GM12878 (cell line): ENCODE results near the gene WDR76. TPM values are rescaled to one million over a fixed set of nuclear protein-coding genes. Genes with fewer than 3 reads are reported as not detected.

ENCODE experiments used
- ATAC-seq: fragments of 200-7000 bp; cut with Tn5 transposase; 3 replicates; pipeline ENCODE4 v1.9.1; 2020; ENCODE audit warnings: mild to moderate bottlenecking, moderate library complexity
- BruUV-seq: library from RNA; stranded (reverse); fragments of 400-500 nt; replicated peaks from 2 replicates; lab custom pipeline; 2021; lab: Mats Ljungman, UMichigan
- CTCF ChIA-PET: fragments of 300-600 bp; sonication (Branson Sonifier 250); formaldehyde crosslinking; extraction: SDS; loops from one replicate; lab custom pipeline; 2021; ENCODE audit warnings: inconsistent platforms; lab: Yijun Ruan, JAX
- POLR2A ChIA-PET: fragments of 350-600 bp; formaldehyde crosslinking; extraction: SDS; loops from one replicate; lab custom pipeline; 2021; ENCODE audit warnings: inconsistent platforms; lab: Charles Lee
- RAD21 ChIA-PET: fragments of 300-600 bp; sonication (Branson Sonifier 250); formaldehyde crosslinking; loops from one replicate; lab custom pipeline; 2023; ENCODE audit warnings: antibody characterized with exemption; ENCODE audit not compliant: unreplicated experiment; lab: Charles Lee
- SMC1A ChIA-PET: fragments of 300-600 bp; sonication (Branson Sonifier 250); formaldehyde crosslinking; loops from one replicate; lab custom pipeline; 2023; ENCODE audit not compliant: unreplicated experiment, uncharacterized antibody; lab: Charles Lee
- DNase-seq: peaks from one replicate; pipeline ENCODE4 v3.0.0-alpha.2; 2011; ENCODE audit warnings: low read depth, low spot score
- FAIRE-seq: peaks from 3 replicates; lab custom pipeline; 2011; peaks lifted over from hg19 to GRCh38; lab: Jason Lieb, UNC
- H2AFZ ChIP-seq: 2 replicates; pipeline ENCODE4 v1.6.0; 2011; ENCODE audit warnings: low read depth, low read length, control low read depth; ENCODE audit not compliant: control insufficient read depth
- H3K27ac ChIP-seq: 2 replicates; pipeline ENCODE4 v1.5.1; 2011; ENCODE audit warnings: control low read depth; ENCODE audit not compliant: control insufficient read depth, insufficient read depth
- H3K27me3 ChIP-seq, 2 experiments: replicated peaks in 1 of 2; 2 replicates each; pipeline versions ENCODE4 v1.6.0 to v1.6.1; 2011; ENCODE audit warnings: low read length in 1 of 2; ENCODE audit not compliant: control insufficient read depth in 2 of 2, insufficient read depth in 2 of 2
- H3K36me3 ChIP-seq, 2 experiments: 2 replicates each; pipeline ENCODE4 v1.5.1; 2011; ENCODE audit warnings: low read length in 1 of 2; ENCODE audit not compliant: control insufficient read depth in 2 of 2, insufficient read depth in 2 of 2
- H3K4me1 ChIP-seq: 2 replicates; pipeline ENCODE4 v1.6.1; 2011; ENCODE audit warnings: mild to moderate bottlenecking, low read length, moderate library complexity, mixed read lengths; ENCODE audit not compliant: control insufficient read depth, insufficient read depth
- H3K4me2 ChIP-seq: 2 replicates; pipeline ENCODE4 v1.6.0; 2011; ENCODE audit warnings: control low read depth; ENCODE audit not compliant: control insufficient read depth, insufficient read depth
- H3K4me3 ChIP-seq: fragments of 200-600 bp; sonication (generic); 2 replicates; pipeline ENCODE4 v1.5.1; 2016
- H3K79me2 ChIP-seq: 2 replicates; pipeline ENCODE4 v1.6.0; 2011; ENCODE audit warnings: low read length; ENCODE audit not compliant: control insufficient read depth, insufficient read depth
- H3K9ac ChIP-seq: 2 replicates; pipeline ENCODE4 v1.8.0; 2011; ENCODE audit warnings: low read length, control low read depth, mixed read lengths; ENCODE audit not compliant: control insufficient read depth, insufficient read depth
- H3K9me3 ChIP-seq: replicated peaks from 3 replicates; pipeline ENCODE4 v1.5.1; 2011; ENCODE audit warnings: mild to moderate bottlenecking, low read length; ENCODE audit not compliant: control insufficient read depth, insufficient read depth
- H4K20me1 ChIP-seq: 2 replicates; pipeline ENCODE4 v1.6.0; 2011; ENCODE audit not compliant: control insufficient read depth, insufficient read depth
- BCL11A ChIP-seq: IDR thresholded peaks from 2 replicates; pipeline ENCODE4 v1.6.1; 2011; ENCODE audit warnings: low read depth, low read length
- IRF4 ChIP-seq: IDR thresholded peaks from 2 replicates; pipeline ENCODE4 v1.6.1; 2011; ENCODE audit warnings: low read depth, low read length
- NRF1 ChIP-seq: conservative IDR thresholded peaks from 2 replicates; pipeline ENCODE4 v1.6.1; 2011; ENCODE audit warnings: mild to moderate bottlenecking, low read depth, low read length, improper control_type of control experiment
- SIX5 ChIP-seq: IDR thresholded peaks from 2 replicates; pipeline ENCODE4 v1.6.1; 2011; ENCODE audit warnings: mild to moderate bottlenecking, low read depth, low read length, moderate library complexity; ENCODE audit not compliant: severe bottlenecking
- SMAD1 ChIP-seq: fragments of 450-650 bp; IDR thresholded peaks from 2 replicates; pipeline ENCODE4 v1.6.1; 2018; ENCODE audit warnings: mild to moderate bottlenecking, low read depth; ENCODE audit not compliant: partially characterized antibody
- TARDBP ChIP-seq: IDR thresholded peaks from 2 replicates; pipeline ENCODE4 v1.6.1; 2016; ENCODE audit warnings: borderline replicate concordance
- TBL1XR1 ChIP-seq: IDR thresholded peaks from 2 replicates; pipeline ENCODE4 v1.6.1; 2012; ENCODE audit warnings: low read depth, low read length, improper control_type of control experiment
- WGBS: methylation state at CpG from one replicate; pipeline ENCODE4 v1.1.6; 2016; ENCODE audit warnings: low lambda C conversion rate; ENCODE audit not compliant: insufficient replicate concordance, insufficient coverage; ENCODE audit errors: missing lambda C conversion rate; 5-methylcytosine and 5-hydroxymethylcytosine counted together
- in situ Hi-C: fragments of 300-500 bp; cut with MboI; formaldehyde crosslinking; loops from 9 replicates; pipeline ENCODE4 v1.14.3; 2018; ENCODE audit warnings: mixed read lengths
- intact Hi-C: fragments of 100-400 bp; cut with micrococcal nuclease; formaldehyde crosslinking; loops from one replicate; pipeline ENCODE4 v1.14.2; 2022; ENCODE audit not compliant: unreplicated experiment
- polyA plus RNA-seq, 11 experiments: library from polyadenylated mRNA; depleted of rRNA in 4 of 11; unstranded in 6 of 11; stranded (reverse) in 5 of 11; fragments of >200 nt; fragmentation: Nextera tagmentation in 4 of 11; fragmentation: Illumina TruSeq in 1 of 11; extraction: Ambion mirVana in 4 of 11; extraction: Trizol in 1 of 11; gene quantifications; 1 replicate in 1 of 11; 2 replicates in 10 of 11; pipeline versions ENCODE4 v1.2.1 to v1.2.3, GENCODE V29; 2011 to 2016; ENCODE audit warnings: inconsistent platforms in 2 of 11, missing spikeins in 2 of 11, low read depth in 1 of 11
- total RNA-seq, 4 experiments: library from RNA; depleted of rRNA in 3 of 4; stranded (reverse); fragments of >200 nt in 3 of 4; fragmentation: Illumina TruSeq in 1 of 4; extraction: Trizol in 1 of 4; gene quantifications; 2 replicates each; pipeline versions ENCODE4 v1.2.1 to v1.2.3, GENCODE V29; 2013 to 2021
- TF ChIP-seq, protein P1 (sequence below): fragments of 450-650 bp; IDR thresholded peaks from 2 replicates; pipeline ENCODE4 v1.6.1; 2016; ENCODE audit warnings: mild to moderate bottlenecking, moderate library complexity, borderline replicate concordance

The WDR76 gene
- total and polyA plus RNA-seq, 10 of the 15 experiments (the other 5 are each of a cell fraction or from before 2014, with no cell fraction given), result 8.0 to 59.7 (median 34.5) TPM

DNA sequence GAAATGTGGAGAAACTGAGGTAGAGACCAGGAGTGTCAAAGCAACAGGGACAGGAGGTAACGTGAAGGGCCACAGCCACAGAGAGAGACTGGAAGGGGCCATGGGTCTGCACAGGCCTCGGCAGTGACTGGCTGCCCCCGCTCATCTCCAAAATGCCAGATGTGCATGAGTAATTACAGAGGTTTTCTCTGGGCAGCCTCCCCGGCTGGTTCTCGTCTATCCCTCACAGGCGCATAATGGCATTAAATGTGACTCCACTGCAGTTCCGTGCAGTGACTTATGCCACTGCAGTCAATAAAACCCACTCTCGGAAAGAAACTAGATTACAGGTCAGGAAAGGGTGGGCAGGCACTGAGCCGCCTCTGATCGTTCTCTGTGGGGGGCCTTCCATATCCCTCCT, 74.7 kb downstream of the WDR76 start:
- ChIA-PET RAD21 (no interaction called here), SMC1A (interaction anchor here (1.0 to 1.4 kb wide), 2 partner anchors 145 to 170 kb away, joined by 3 to 7 read pairs; no protein-coding TSS in a partner anchor), POLR2A (no interaction called here), CTCF (interaction anchor here (3.1 to 6.2 kb wide), 2 partner anchors 164 to 169 kb away, joined by 26 to 115 read pairs; no protein-coding TSS in a partner anchor)
- H3K4me2 ChIP-seq, result no peak overlapping the region
- DNase-seq (no peak), FAIRE-seq (no peak), ATAC-seq (no peak)
- intact Hi-C loops (loop anchor here (5.0 kb wide), 1 partner anchor 316 kb away; no protein-coding TSS in a partner anchor), in situ Hi-C loops (loop anchor here (5.0 kb wide), 2 partner anchors 166 to 316 kb away; no protein-coding TSS in a partner anchor)
- no TSS peak for BruUV-seq
- no peaks in the 10 kb centered on the region for H3K36me3 ChIP-seq
- H3K4me3 ChIP-seq, result no peak overlapping the region
- H3K4me1 ChIP-seq, result no peaks in the 10 kb centered on the region
- no peaks in the 10 kb centered on the region for H4K20me1 ChIP-seq
- no peaks in the 10 kb centered on the region for H3K79me2 ChIP-seq
- H3K27me3 ChIP-seq, result no peaks in the 10 kb centered on the region
- no peaks in the 10 kb centered on the region for H3K9me3 ChIP-seq
- no peak overlapping the region for H2AFZ ChIP-seq
- WGBS, result 88% methylated on average over 10 of the region's 10 CpGs
- no peak overlapping the region for H3K9ac ChIP-seq
- no peak for TF ChIP-seq SMAD1
- TF ChIP-seq BCL11A, result no peak
- TF ChIP-seq TBL1XR1, result no peak
- TF ChIP-seq IRF4, result no peak
- TF ChIP-seq SIX5, result no peak
- no peak for TF ChIP-seq NRF1
- no peak for TF ChIP-seq TARDBP
- TF ChIP-seq, protein P1, sequence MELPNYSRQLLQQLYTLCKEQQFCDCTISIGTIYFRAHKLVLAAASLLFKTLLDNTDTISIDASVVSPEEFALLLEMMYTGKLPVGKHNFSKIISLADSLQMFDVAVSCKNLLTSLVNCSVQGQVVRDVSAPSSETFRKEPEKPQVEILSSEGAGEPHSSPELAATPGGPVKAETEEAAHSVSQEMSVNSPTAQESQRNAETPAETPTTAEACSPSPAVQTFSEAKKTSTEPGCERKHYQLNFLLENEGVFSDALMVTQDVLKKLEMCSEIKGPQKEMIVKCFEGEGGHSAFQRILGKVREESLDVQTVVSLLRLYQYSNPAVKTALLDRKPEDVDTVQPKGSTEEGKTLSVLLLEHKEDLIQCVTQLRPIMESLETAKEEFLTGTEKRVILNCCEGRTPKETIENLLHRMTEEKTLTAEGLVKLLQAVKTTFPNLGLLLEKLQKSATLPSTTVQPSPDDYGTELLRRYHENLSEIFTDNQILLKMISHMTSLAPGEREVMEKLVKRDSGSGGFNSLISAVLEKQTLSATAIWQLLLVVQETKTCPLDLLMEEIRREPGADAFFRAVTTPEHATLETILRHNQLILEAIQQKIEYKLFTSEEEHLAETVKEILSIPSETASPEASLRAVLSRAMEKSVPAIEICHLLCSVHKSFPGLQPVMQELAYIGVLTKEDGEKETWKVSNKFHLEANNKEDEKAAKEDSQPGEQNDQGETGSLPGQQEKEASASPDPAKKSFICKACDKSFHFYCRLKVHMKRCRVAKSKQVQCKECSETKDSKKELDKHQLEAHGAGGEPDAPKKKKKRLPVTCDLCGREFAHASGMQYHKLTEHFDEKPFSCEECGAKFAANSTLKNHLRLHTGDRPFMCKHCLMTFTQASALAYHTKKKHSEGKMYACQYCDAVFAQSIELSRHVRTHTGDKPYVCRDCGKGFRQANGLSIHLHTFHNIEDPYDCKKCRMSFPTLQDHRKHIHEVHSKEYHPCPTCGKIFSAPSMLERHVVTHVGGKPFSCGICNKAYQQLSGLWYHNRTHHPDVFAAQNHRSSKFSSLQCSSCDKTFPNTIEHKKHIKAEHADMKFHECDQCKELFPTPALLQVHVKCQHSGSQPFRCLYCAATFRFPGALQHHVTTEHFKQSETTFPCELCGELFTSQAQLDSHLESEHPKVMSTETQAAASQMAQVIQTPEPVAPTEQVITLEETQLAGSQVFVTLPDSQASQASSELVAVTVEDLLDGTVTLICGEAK, result no peak
- H3K27ac ChIP-seq, result no peak overlapping the region
